ENCODE results near the gene POU2F2. TPM values are rescaled to one million over a fixed set of nuclear protein-coding genes. Genes with fewer than 3 reads are reported as not detected.

Gene POU2F2
- polyA plus RNA-seq, 2 of the 4 experiments (the other 2 are of a cell fraction) = 0.16 to 0.28 TPM

GRCh38 chr19:42064432-42064831 lies 67.8 kb downstream of the POU2F2 start:
- H3K4me1 ChIP-seq = no peaks in the 10 kb centered on the region
- no peak overlapping the region for H3K4me3 ChIP-seq
- TF ChIP-seq POLR2AphosphoS2 (conservative IDR thresholded peaks at IDR 0.05; ENCODE audit: low read length) (no peak), HES2 (IDR thresholded peaks at IDR 0.05) (no peak), MAFK (IDR thresholded peaks at IDR 0.05; ENCODE audit: partially characterized antibody) (no peak), HOXB5 (CRISPR knock-in tag; IDR thresholded peaks at IDR 0.05) (no peak), FOSL2 (IDR thresholded peaks at IDR 0.05) (no peak), FOSL2 (CRISPR knock-in tag; IDR thresholded peaks at IDR 0.05) (no peak), SREBF2 (IDR thresholded peaks at IDR 0.05) (no peak), HMGXB4 (CRISPR knock-in tag; IDR thresholded peaks at IDR 0.05; ENCODE audit: borderline replicate concordance) (no peak), HEYL (CRISPR knock-in tag; IDR thresholded peaks at IDR 0.05) (no peak), MAX (IDR thresholded peaks at IDR 0.05) (no peak), RARB (CRISPR knock-in tag; IDR thresholded peaks at IDR 0.05) (no peak), ATOH8 (CRISPR knock-in tag; IDR thresholded peaks at IDR 0.05; ENCODE audit: low read depth) (no peak), ZFP36 (IDR thresholded peaks at IDR 0.05; ENCODE audit: borderline replicate concordance, partially characterized antibody) (no peak), BHLHE40 (IDR thresholded peaks at IDR 0.05; ENCODE audit: low read depth, low read length) (no peak), HOXA7 (CRISPR knock-in tag; IDR thresholded peaks at IDR 0.05) (no peak), ELK1 (IDR thresholded peaks at IDR 0.05; ENCODE audit: low read depth, low read length) (no peak), MYC (IDR thresholded peaks at IDR 0.05; ENCODE audit: borderline replicate concordance, low read length) (no peak)
- FAIRE-seq = no peak
- ChIA-PET POLR2A (no interaction called here), CTCF (interaction anchor here (0.7 to 4.8 kb wide), 14 partner anchors 9 to 269 kb away, joined by 3 to 23 read pairs (median 4); no protein-coding TSS in a partner anchor)
- no peaks in the 10 kb centered on the region for H3K9me3 ChIP-seq
- no peak for ATAC-seq
- 55% methylated on average over 6 of the region's 6 CpGs for WGBS (ENCODE audit: missing lambda C conversion rate)
- H3K27ac ChIP-seq = no peak overlapping the region
- no peak for DNase-seq (ENCODE audit: low read depth in 1 of 2, low spot score in 1 of 2)
- H3K4me2 ChIP-seq = no peak overlapping the region

GRCh38 chr19:42062381-42062780 lies 69.9 kb downstream of the POU2F2 start:
- H3K4me2 ChIP-seq = no peak overlapping the region
- no peak for FAIRE-seq
- POLR2A ChIA-PET = no interaction called here
- CTCF ChIA-PET = interaction anchor here (0.5 to 1.5 kb wide), 2 partner anchors 19 to 55 kb away, joined by 3 to 5 read pairs; no protein-coding TSS in a partner anchor
- no peak for ATAC-seq
- no peak overlapping the region for H3K4me3 ChIP-seq
- no peak overlapping the region for H3K27ac ChIP-seq
- no peak for DNase-seq (ENCODE audit: low read depth in 1 of 2, low spot score in 1 of 2)
- WGBS (ENCODE audit: missing lambda C conversion rate) = 88% methylated on average over 16 of the region's 16 CpGs
- TF ChIP-seq NPAS2 (CRISPR knock-in tag; IDR thresholded peaks at IDR 0.05; ENCODE audit: borderline replicate concordance) (no peak), FOSL2 (IDR thresholded peaks at IDR 0.05) (no peak), FOSL2 (CRISPR knock-in tag; IDR thresholded peaks at IDR 0.05) (no peak)
- no peaks in the 10 kb centered on the region for H3K9me3 ChIP-seq
- H3K4me1 ChIP-seq = no peaks in the 10 kb centered on the region

- TF ChIP-seq CHD2 (IDR thresholded peaks at IDR 0.05; ENCODE audit: low read length, partially characterized antibody) (no peak), CEBPB (IDR thresholded peaks at IDR 0.05) (no peak), GATA3 (IDR thresholded peaks at IDR 0.05; ENCODE audit: borderline replicate concordance) (no peak), FOSB (CRISPR knock-in tag; IDR thresholded peaks at IDR 0.05) (no peak), BHLHE40 (IDR thresholded peaks at IDR 0.05; ENCODE audit: low read depth, low read length) (no peak), MAX (IDR thresholded peaks at IDR 0.05) (no peak), FOSL2 (IDR thresholded peaks at IDR 0.05) (no peak), FOSL2 (CRISPR knock-in tag; IDR thresholded peaks at IDR 0.05) (no peak), ZSCAN20 (CRISPR knock-in tag; IDR thresholded peaks at IDR 0.05) (no peak), HDAC2 (IDR thresholded peaks at IDR 0.05) (no peak), NR3C1 (IDR thresholded peaks at IDR 0.05) (no peak), SMC3 (IDR thresholded peaks at IDR 0.05) (no peak), PHF8 (IDR thresholded peaks at IDR 0.05; ENCODE audit: borderline replicate concordance, low read depth) (no peak), KDM5A (IDR thresholded peaks at IDR 0.05) (no peak), TP53 (CRISPR knock-in tag; IDR thresholded peaks at IDR 0.05) (no peak), RNF2 (IDR thresholded peaks at IDR 0.05; ENCODE audit: borderline replicate concordance, low read depth) (no peak), EHF (CRISPR knock-in tag; IDR thresholded peaks at IDR 0.05) (no peak), RFX5 (IDR thresholded peaks at IDR 0.05) (no peak)
- CTCF ChIA-PET = interaction anchor here (0.6 to 21.9 kb wide), 2 partner anchors 27 to 102 kb away, joined by 3 to 324 read pairs; no protein-coding TSS in a partner anchor
- FAIRE-seq = no peak
Observed at GRCh38 chr19:42060117-42060516, 72.1 kb downstream of the POU2F2 start.

More at GRCh38 chr19:42060117-42060516, 72.1 kb downstream of the POU2F2 start:
- Histone ChIP-seq H3K9me3 (no peaks in the 10 kb centered on the region), H3K27ac (no peak overlapping the region), H3K4me3 (no peak overlapping the region), H3K4me1 (no peaks in the 10 kb centered on the region), H3K4me2 (no peak overlapping the region)
- POLR2A ChIA-PET = no interaction called here
- ATAC-seq = no peak
- no peak for DNase-seq (ENCODE audit: low read depth in 1 of 2, low spot score in 1 of 2)
- 63% methylated on average over 3 of the region's 3 CpGs for WGBS (ENCODE audit: missing lambda C conversion rate)
